Peyer's patch (tissue), 4 donors: ENCODE measurements around the gene PTER. TPM values are rescaled to one million over a fixed set of nuclear protein-coding genes. Genes with fewer than 3 reads are reported as not detected.

Source experiments
- DNase-seq, 3 donors: peaks; one replicate each; pipeline ENCODE4 v3.0.0-alpha.2; 2017 to 2019
- H3K27ac ChIP-seq, 4 donors: fragments of 200-600 bp; sonication (generic); one replicate each; pipeline ENCODE4 v1.5.1; 2016 to 2019
- H3K27me3 ChIP-seq, 2 donors: fragments of 200-600 bp; sonication (generic); one replicate each; pipeline ENCODE4 v1.5.1; 2019
- H3K36me3 ChIP-seq, 3 donors: fragments of 200-600 bp; sonication (generic); one replicate each; pipeline ENCODE4 v1.5.1; 2016 to 2019
- H3K4me1 ChIP-seq, 4 donors: fragments of 200-600 bp; sonication (generic); one replicate each; pipeline ENCODE4 v1.5.1; 2016 to 2019
- H3K4me3 ChIP-seq, 4 donors: fragments of 200-600 bp; sonication (generic); 1 replicate in 3 of 4; 2 replicates in 1 of 4; pipeline ENCODE4 v1.5.1; 2016 to 2019; ENCODE audit warnings: mild to moderate bottlenecking in 1 of 4
- H3K9me3 ChIP-seq, 4 donors: fragments of 200-600 bp; sonication (generic); one replicate each; pipeline ENCODE4 v1.5.1; 2016 to 2019; ENCODE audit warnings: mild to moderate bottlenecking in 1 of 4
- POLR2A ChIP-seq, 2 donors: fragments of 450-650 bp; IDR thresholded peaks; one replicate each; pipeline ENCODE4 v1.5.1; 2017; ENCODE audit warnings: antibody characterized with exemption in 2 of 2, mild to moderate bottlenecking in 2 of 2, moderate library complexity in 2 of 2
- total RNA-seq, 4 donors: library from RNA; depleted of rRNA; stranded (reverse); fragments of >200 nt; gene quantifications; one replicate each; pipeline ENCODE4 v1.1.0, GENCODE V29; 2016
- TF ChIP-seq, protein P1 (sequence below), 6 experiments: fragments of 450-650 bp in 4 of 6; fragments of 200-600 bp in 2 of 6; sonication (generic) in 1 of 6; IDR thresholded peaks; one replicate each; pipeline ENCODE4 v1.5.1; 2017 to 2019; ENCODE audit warnings: antibody characterized with exemption in 6 of 6, mild to moderate bottlenecking in 3 of 6, moderate library complexity in 1 of 6

The PTER gene
- total RNA-seq, 4 donors from 2014 or later, result 14.1 to 26.4 (median 23.4) TPM

DNA sequence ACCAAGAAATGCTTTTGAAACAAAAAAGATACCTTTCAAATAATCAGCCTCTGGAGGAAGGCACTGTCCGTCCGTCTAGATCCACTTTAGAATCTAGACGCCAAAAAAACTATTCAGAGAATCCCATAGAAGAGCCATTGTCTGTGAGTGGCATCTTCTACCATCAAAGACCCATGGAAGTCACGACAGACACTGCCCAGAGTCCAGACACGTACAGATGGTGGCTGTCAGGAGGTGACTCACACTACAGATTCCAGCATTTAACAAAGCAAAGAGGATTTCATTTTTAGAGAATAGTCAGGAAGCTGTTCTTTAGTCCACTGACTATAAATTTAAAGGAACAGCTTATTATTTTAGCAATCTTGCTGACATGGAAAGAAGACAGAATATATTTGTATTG lies 73.2 kb downstream of the PTER start:
- TF ChIP-seq, protein P1, sequence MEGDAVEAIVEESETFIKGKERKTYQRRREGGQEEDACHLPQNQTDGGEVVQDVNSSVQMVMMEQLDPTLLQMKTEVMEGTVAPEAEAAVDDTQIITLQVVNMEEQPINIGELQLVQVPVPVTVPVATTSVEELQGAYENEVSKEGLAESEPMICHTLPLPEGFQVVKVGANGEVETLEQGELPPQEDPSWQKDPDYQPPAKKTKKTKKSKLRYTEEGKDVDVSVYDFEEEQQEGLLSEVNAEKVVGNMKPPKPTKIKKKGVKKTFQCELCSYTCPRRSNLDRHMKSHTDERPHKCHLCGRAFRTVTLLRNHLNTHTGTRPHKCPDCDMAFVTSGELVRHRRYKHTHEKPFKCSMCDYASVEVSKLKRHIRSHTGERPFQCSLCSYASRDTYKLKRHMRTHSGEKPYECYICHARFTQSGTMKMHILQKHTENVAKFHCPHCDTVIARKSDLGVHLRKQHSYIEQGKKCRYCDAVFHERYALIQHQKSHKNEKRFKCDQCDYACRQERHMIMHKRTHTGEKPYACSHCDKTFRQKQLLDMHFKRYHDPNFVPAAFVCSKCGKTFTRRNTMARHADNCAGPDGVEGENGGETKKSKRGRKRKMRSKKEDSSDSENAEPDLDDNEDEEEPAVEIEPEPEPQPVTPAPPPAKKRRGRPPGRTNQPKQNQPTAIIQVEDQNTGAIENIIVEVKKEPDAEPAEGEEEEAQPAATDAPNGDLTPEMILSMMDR (IDR thresholded peaks at IDR 0.05), result no peak
- TF ChIP-seq POLR2A (IDR thresholded peaks at IDR 0.05), result no peak
- Histone ChIP-seq H3K4me1 (no peaks in the 10 kb centered on the region), H3K36me3 (peaks cover 0 to 3% (median 0%) of the 10 kb centered on the region in 3 donors), H3K27ac (no peak overlapping the region), H3K27me3 (no peaks in the 10 kb centered on the region), H3K9me3 (no peaks in the 10 kb centered on the region), H3K4me3 (no peak overlapping the region)
- DNase-seq, result no peak

DNA sequence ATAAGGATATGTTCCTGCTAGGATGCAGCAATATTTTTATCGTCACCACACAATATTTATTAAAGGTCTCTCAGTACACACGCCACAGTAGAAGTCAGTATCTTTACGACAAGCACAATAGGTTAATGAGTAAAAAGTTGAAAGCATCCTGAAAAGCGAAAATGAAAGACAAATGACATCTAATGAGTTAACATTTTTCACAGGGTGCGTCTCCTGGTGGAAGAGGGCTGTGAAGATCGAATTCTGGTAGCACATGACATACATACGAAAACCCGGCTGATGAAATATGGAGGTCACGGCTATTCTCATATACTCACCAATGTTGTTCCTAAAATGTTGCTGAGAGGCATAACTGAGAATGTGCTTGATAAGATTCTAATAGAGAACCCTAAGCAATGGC lies 74.0 kb downstream of the PTER start:
- TF ChIP-seq, protein P1 (IDR thresholded peaks at IDR 0.05), result no peak
- TF ChIP-seq POLR2A (IDR thresholded peaks at IDR 0.05), result no peak
- no peak for DNase-seq
- H3K27ac ChIP-seq, result no peak overlapping the region
- no peak overlapping the region for H3K4me3 ChIP-seq
- peaks cover 0 to 3% (median 0%) of the 10 kb centered on the region in 3 donors for H3K36me3 ChIP-seq
- no peaks in the 10 kb centered on the region for H3K4me1 ChIP-seq
- H3K9me3 ChIP-seq, result no peaks in the 10 kb centered on the region
- H3K27me3 ChIP-seq, result no peaks in the 10 kb centered on the region

DNA sequence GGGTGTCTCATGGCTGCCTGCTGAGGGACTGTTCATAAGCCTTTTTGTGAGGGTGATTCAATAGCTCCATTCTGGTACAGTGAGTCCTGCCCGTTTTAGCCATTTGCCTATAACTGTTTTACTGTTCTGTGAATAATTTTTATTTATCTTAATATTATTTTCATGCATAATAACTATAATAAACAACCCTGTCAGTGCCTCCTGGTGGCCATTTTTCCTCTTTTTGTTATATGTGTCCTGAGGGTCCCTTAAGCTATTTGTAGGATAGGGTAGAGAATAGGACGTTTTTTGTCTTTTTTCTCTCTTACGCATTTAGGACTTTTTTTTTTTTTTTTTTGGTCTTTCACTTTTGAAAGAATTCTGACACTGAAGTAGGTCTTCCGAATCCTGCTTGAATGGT lies 82.0 kb downstream of the PTER start:
- no peak overlapping the region for H3K27ac ChIP-seq
- H3K36me3 ChIP-seq, result no peaks in the 10 kb centered on the region
- DNase-seq, result no peak
- H3K4me1 ChIP-seq, result peaks cover 0 to 24% (median 14%) of the 10 kb centered on the region in 4 donors
- H3K9me3 ChIP-seq, result no peaks in the 10 kb centered on the region
- no peak for TF ChIP-seq POLR2A (IDR thresholded peaks at IDR 0.05)
- TF ChIP-seq, protein P1 (IDR thresholded peaks at IDR 0.05), result peak in 2 of 6 experiments; percentile 9 to 18
- H3K4me3 ChIP-seq, result no peak overlapping the region
- peaks cover 0 to 25% of the 10 kb centered on the region in 2 donors for H3K27me3 ChIP-seq

DNA sequence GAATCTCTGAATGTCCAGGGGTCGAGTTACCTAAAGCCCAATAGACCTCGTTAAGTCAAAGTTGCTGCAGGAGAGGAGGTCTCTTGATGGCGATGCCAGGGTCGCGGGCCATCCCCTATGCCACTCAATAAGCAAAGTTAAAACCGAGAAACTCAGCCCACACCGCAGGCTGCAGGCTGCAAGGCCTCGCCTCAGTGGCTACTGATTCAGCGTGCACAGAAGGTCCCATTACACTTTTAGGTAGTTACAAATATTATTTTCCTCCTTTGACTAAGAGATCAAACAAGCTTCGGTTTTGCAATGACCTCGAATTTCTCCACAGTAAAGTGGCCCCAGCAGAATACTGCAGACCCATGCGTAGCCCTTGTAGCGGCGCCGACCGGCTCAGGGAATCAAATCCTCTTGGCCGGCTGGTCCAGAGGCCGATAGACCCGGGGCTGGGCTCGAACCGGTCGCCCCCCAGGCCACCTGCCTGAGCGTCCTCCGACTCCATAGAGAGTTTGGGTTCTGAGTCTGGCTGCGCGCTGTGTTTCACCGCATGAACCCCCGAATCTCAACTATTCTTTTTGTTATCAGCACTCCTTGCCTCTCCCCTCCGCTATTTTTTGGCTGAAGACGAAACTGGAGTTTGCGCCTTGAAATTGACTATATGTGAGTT lies 82.6 kb downstream of the PTER start:
- H3K36me3 ChIP-seq, result no peaks in the 10 kb centered on the region
- H3K9me3 ChIP-seq, result no peaks in the 10 kb centered on the region
- H3K27me3 ChIP-seq, result peaks cover 0 to 25% of the 10 kb centered on the region in 2 donors
- TF ChIP-seq, protein P1 (IDR thresholded peaks at IDR 0.05), result no peak
- no peak for TF ChIP-seq POLR2A (IDR thresholded peaks at IDR 0.05)
- H3K27ac ChIP-seq, result no peak overlapping the region
- H3K4me3 ChIP-seq, result peak overlapping the region in 1 of 4 donors; percentile 58
- DNase-seq, result no peak
- H3K4me1 ChIP-seq, result peaks cover 0 to 24% (median 14%) of the 10 kb centered on the region in 4 donors

DNA sequence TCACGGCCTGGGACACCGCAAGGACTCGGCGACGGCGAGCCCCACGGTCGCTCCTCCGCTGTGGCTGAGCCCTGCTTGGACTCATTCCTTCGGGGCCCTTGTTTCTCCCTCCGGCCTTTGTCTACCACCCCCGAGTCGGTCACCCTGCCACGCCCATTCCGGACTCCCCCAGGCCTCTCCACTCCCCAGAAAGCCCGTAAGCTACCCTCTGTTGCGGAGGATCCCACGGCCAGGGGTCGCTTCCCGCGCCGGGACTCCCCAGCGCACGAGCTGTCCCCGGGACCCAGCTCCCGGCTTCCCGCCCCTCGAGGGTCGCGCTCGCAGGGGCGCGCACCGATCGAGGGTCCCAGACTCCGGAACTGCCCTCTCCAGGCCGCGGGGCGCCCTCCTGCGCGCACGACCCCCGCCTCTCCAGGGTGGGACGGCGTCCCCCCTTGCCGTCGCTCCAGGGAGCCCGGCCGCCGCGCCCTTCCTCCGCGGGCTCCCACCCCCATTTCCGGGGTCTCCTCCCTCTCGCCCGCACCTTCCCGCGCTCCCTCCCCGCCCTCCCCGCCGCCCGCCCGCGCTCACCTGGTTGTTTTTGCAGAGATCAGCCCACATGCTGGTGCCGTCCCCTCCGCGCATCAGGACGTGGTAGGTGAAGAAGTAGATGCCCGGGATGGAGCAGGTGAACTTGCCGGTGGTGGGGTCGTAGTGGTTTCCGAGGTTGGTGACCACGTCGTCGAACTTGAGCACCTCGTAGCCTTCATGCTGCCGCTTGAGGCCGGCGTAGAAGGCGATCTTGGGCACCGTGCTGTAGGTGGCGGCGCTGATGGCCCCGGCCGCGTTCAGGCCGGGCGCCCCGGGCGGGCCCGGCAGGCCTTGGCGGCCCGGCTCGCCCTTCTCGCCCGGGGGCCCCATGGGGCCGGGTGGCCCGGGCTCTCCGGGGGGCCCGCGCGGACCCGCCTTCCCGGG lies 83.4 kb downstream of the PTER start:
- H3K4me3 ChIP-seq, result peak overlapping the region in 3 of 4 donors; percentile 44 to 58 (median 53)
- peak in 1 of 3 donors; percentile 47 for DNase-seq

More for the DNA sequence above, 83.4 kb downstream of the PTER start:
- no peak overlapping the region for H3K27ac ChIP-seq
- no peaks in the 10 kb centered on the region for H3K9me3 ChIP-seq
- H3K27me3 ChIP-seq, result peaks cover 0 to 25% of the 10 kb centered on the region in 2 donors
- peaks cover 0 to 24% (median 14%) of the 10 kb centered on the region in 4 donors for H3K4me1 ChIP-seq
- H3K36me3 ChIP-seq, result no peaks in the 10 kb centered on the region
- no peak for TF ChIP-seq POLR2A (IDR thresholded peaks at IDR 0.05)
- TF ChIP-seq, protein P1 (IDR thresholded peaks at IDR 0.05), result no peak
